Measurements from ENCODE around the gene KCND3.

KCND3 gene

DNA sequence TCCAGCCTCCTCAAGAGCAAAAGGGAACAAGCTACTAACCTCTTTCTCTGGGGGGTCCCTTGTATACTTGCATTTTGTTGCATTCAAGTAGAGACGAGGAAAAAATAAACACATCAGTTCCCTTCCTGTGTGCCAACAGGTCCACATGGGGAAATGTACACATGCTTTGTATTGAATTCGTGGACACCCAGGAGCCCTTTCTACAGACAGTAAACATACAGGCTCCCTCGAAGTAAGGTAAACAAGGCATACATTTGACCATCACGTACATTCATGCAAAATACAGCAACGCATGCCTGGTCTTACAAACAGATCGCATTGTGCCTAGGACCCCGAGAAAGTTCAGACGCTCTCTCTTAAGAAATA, 1.1 kb downstream of the KCND3 start:
- no peak for DNase-seq

DNA sequence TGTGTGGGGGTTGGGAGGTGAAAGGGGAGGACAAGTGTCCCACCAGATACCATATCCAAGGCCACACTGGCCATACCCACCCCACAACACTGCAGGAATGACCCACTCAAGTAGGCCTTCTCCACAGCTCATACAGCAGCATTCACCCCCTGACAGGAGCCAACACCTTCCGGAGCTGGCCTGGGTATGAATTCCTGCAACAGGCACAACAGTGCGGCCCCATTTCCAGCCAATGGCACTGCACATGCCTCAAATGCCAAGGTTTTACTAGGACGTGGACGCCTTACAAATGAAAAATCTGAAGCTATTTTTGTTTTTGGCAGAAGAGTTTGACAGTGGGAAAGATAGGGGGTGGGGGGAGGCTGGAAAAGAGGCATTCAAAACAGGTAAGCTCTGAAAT, 2.0 kb downstream of the KCND3 start:
- no peak for DNase-seq

DNA sequence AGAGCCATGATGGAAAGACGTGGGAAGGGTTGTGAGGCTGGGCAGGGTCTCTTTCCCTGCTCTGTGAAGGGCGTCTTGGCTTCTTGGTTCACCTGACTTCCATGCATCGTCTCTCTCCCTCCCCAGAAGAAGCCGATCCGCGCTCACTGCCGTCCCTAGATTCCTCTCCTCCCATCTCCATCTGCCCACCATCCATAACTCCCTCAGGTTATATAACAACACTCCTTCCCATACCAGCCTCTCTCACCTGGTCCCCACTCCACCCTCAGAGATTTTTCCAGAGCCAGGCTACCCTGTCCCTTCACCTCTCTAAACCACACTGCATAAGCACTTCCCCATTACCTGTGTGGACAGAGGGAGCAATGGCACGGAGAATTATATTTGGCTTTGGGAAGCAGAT, 6.0 kb downstream of the KCND3 start:
- DNase-seq = no peak

DNA sequence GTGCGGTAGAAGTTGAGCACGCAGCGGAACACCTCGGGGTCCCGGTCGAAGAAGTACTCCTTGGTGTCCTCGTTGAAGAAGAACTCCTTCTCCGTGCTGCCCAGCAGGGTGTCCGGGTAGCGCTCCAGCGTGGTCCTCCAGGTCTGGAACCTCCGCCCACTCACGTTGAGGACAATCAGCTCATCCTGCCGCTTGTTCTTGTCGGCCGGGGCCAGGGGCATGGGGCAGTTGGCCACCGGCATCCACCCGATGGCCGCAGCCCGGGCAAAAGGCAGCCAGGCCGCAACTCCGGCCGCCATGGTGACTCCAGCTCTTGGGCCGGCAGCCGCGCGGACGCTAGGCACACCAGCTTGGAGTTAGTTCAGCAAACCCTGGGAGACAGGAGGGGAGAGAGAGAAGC, 7.0 kb downstream of the KCND3 start:
- no peak for DNase-seq

DNA sequence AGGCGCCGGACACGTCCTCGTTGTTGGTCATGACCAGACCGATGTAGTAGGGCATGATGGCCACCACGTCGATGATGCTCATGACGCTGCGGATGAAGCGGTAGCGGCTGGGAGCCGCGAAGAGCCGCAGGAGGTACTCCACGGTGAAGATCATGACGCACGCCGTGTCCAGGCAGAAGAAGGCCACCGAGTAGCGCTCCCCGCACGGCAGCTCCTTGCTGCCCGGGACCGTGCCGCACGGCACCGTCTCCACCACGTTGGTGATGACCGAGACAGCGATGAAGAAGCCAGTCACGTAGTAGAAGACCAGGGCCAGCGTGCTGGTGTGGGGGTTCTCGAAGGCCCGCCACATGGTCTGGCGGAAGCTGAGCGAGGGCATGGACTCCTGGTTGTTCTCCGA, 7.6 kb downstream of the KCND3 start:
- no peak for DNase-seq

DNA sequence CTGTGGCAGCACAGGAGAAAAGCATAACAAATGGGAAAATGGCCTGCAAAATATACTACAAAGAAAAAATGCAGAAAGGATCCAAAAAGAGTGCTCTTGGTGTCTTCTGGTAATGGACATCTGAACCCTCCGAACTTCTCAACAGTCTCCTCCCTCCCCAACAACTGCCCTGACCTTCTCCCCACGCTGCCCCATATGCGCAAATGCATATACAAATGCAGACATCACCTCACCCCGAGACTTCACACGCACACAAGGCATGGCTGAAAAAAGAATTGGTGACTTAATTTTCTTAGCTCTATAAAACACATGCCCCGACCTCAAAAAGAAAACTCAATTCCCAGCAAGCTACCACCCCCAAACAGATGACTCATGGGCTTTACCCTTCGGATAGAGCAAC, 8.4 kb downstream of the KCND3 start:
- no peak for DNase-seq

DNA sequence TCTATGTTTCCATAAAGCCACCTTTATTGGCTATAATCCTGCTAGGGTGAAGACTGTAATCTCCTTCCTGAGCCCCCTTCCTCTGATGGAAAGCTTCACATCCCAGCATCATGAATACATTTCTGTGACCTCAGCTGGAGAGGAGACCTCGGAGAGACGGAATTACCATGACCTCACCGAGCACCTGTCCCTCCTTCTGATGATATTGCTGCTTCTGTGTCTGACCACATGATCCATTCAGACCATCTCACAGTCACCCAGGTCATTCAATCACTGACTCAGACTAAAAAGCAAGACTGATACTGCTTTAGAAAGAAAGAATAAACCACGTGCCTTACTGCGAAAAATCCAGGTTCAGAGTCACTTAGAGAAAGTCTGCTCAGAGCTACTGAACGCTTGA, 8.8 kb downstream of the KCND3 start:
- DNase-seq = no peak

DNA sequence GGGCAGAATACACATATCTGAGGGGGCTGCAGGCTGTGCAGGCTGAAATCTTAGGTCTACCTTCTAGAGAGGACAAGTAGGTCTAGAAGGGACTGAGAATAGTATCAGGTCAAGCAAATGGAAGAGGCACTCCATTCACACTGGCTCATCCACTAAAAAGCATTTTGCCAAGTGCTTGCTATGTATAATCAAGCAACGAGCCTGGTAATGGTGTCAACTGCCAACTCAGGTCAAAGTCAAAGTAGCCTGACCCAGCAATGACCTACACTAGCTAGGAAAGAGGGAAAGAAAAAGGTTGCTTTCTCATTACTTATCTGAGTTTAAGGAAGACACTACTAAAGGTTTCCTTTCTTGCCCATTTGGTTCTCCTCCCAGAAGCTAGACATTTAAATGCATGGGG, 10.8 kb downstream of the KCND3 start:
- DNase-seq = no peak

DNA sequence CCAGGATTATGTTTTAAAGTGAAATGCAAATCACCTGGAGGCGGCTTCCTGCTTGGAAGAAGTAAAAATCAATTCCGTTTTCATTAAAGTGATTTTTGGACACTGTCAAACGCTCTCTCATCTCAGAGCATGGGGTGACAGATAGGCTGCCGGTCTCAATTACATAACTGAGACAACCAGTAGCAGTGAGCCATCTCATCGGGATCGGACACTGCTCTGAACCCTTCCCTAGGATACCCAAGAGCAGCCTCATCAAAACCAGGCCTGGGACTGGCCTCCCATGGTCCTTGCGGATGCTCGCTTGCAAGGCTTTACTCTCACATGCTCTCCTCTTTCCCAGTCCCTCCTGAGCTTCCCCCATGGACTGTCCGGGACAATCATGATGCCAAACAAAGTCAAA, 12.1 kb downstream of the KCND3 start:
- DNase-seq = no peak

DNA sequence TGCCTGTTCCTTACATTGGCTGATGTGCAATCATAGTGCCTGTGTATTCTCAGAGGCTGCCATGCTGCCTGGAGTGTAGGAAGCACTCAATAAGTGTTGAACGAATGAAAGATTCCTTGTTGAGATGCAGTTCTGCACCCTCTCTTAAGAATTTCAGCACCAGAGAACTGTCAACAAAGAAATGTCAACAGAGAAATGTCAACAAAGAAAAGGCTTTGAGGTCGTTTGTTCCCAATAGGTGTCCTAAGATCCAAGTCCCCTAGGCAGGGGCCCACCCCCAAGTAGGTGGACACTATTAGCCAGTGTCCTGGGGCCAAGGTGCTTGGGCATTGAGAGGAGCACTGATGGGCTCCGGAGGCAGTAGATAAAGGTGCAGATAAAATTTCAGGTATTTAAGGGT, 12.6 kb downstream of the KCND3 start:
- DNase-seq = no peak

DNA sequence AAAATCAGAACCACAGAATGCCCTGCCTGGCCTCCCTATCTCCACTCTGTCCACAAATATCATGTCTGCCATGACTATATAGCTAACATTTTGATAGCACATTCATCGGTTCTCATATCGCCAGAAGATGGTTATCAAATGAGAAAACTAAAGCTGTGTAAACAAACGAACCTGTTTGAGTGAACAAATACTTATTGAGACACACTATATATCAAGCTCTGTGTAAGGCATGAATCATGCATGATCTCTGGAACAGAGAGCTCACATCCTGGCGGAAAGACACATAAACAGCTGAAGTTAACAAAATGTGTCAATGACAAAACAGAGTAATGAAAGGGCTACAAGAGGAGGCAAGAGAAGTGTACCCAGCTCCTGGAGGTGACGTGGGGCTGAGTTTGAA, 13.1 kb downstream of the KCND3 start:
- no peak for DNase-seq

DNA sequence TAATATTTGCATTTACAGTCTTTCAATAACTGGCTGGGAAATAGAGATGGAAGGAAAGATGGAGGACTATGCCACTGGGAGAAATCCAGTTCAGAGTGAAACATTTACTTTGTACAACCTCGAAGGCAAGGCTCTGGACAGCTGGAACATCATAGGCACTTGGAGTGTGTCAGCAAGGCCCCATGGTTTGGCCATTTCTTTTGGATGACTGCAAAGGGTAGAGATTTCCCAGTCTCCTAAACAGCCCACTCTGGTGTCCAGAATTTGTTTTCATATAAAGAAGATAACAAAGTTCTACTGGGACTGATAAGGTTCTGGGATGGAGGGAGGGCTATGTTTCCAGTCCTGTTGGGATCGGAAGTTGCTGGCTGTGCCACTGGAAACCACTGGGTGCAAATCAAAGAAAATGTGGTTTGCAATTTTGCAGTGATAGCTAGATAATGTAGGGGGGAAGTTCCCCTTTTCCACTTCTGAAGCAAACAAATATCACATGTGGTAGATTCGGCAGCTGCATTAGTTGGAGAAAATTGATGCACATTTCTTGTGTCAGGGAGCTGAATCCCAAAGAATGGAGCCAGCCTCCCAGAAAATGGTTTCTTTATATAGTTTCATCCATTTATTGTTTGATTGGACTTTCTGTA, 16.2 kb downstream of the KCND3 start:
- DNase-seq = no peak

DNA sequence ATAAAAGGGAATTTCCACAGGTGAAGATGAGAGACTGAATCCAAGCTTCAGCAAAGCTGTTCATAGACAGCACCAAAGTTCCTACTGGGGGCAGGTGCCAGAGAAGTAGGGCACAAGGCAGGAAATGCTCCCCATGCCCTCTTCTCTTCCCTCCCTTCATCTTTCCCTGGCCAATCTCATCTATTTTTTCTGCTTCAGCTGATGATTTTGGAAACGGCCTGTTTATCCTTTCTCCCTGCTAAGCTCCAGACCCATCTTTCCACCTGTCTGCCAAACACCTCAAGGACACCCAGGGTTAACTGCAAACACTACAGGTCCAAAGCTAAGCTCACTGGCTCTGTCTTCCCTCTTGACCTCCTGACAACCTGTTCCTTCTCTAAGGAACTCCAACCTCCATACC, 18.1 kb downstream of the KCND3 start:
- no peak for DNase-seq

DNA sequence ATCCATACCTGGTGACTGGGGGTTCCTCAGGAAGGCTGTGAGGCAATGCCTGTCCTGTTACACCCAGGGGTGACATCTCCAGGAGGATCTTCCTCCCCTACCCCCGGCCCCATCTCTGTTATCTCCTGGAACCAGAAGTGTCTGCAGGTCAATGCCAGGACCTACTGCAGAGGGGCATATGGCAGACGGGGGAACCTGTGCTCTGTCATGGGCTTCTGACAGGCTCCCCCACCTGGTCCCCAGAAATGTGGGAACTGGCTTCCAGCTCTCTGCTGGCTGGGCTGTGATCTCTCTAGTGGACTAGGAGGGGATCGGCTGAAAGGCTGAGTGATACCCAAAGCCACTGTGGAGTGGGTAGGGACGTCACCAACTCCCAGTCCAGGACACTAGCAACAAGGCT, 21.0 kb downstream of the KCND3 start:
- DNase-seq = no peak

DNA sequence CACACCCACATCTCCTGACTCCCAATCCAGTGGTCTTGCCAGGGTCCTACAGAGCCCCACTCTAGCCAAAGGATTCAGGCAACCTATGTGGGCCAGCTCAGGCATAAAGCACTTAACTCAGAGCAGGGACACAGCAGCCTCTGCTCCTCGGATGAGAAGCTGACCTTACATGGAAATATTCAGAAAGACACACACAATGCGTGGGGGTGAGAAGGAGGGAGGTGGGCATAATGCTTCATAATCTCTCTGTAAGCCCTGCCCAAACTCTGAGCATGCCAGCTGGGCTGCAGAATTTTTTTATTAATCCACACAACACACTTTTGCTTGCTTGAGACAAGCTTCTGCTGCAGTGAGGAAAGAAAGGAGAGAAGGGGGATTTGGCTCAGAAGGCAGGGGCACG, 21.6 kb downstream of the KCND3 start:
- no peak for DNase-seq

DNA sequence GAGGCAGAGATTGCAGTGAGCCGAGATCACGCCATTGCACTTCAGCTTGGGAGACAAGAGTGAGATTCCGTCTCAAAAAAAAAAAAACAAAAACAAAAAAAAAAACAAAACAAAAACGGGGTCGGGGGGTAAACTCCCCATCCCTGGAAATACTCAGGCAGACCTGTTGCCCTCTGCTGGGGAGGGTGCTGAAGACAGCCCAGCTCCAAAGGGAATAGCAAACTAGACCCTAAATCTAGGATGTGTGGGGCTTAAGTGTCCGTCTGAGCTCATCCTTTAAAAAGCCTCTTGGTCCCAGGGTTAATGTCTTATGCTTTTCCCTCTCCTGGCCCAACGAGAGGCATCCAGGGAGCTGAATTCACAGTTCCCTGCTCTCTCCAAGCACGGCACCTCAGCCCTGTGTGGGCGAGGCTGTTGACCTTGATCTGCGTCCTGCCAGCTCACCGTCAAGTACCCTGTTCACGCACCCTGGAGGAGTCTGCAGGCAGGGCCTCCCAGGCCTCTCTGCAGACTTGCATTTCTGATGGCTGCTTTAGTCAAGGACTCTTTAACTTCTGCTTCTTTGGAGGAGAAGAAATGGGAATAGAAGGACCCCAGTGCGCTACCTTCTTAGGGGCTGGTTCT, 22.3 kb downstream of the KCND3 start:
- DNase-seq = no peak

DNA sequence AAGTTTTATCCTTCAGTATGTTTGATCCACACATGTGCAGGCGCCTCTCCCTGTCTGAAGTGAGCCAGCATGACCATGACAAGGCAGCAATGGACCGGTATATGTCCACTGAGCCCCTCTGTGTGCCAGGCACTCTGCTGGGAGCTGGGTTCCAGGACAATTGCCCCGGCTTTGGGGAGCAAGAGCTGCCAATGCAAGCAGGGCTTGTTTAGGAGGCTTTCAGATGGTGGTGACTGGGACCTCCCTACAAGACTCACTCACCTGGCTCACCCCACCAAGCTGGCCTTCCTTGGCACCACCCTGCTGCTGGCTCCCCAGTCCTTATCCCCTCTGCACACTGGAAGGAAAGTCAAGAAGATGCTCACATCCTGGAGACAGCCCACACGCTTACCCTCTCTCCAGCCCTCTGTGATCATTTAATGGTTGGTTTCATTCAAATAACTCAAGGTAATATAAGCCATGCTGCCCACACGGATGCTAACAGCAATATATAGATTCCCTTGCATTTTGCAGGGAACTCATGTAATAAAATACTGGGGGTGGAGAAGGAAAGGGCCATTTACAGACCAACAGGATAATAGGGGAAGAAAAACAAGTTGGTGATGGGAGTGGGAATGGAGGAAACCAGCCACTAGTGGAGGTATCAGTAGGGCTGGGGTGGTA, 23.6 kb downstream of the KCND3 start:
- DNase-seq = no peak

DNA sequence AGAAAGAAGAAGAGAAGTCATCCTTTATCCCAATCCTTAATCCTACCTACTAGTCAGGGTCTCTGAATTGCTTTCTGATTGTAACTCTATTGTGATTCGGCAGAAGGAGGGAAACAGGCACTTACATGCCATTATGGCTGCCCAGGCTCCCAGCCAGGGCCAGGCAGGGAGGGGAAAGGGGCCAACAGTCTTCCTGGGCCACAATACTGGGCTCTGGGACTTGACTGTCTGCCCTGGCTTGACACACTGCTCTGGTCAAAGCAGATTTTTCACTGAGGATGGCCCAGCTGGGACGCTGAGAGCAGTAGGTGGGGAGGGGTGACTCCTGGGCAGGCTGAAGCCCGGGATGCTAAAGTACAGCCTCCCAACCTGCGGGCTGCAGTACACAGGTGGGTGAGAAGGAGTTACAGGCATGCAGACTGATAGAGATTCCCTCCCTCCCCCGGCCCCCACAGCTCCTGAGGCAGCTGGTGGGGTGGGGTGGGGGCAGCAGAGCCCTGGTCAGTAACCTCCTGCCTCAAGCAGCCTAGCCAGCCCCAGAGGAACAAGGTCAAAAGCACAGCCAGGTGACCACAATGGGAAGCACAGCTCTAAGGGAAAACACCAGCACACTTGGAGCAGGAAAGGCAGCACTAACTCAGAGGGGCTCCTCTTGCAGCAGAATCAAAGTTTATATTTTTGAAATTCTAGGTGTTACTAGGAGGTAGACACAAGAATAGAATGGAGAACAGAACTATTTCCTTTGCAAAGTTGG, 25.3 kb downstream of the KCND3 start:
- DNase-seq = no peak

DNA sequence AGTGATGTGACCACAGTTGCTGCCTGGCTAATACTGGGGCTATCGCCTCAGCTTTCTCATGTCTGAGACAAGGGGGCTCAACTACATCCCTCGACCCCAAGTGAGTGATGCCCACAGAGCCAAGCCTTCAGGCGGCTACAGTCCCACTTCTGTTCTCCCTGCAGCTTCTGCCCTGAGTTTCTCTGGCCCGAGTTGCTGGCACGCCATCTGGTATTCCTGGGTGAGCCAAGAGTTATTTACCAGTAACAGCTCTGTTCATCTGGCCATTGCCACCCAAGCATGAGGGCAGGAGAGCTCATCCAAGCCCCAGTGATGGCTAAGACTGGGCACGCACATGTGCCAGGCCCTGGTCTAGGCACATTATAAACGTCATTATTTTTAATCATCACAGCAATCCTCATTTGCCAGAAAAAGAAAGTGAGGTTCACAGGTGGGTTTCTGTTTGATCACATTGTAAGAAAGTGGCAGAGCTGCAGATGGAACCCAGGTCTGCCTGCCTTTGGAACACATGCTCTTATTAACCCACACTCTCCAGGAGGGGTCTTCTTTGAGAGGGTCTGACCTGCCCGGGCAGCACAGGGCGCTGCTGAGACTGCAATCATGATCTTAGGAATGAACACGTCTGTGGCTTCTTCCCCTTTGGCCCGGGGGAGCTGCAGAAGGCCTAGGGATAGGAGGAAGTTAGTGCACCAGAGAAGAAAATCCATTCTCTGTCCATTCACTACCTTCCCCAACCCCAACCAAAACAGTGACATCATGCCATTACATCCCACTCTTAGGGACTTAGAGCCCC, 27.5 kb downstream of the KCND3 start:
- no peak for DNase-seq

DNA sequence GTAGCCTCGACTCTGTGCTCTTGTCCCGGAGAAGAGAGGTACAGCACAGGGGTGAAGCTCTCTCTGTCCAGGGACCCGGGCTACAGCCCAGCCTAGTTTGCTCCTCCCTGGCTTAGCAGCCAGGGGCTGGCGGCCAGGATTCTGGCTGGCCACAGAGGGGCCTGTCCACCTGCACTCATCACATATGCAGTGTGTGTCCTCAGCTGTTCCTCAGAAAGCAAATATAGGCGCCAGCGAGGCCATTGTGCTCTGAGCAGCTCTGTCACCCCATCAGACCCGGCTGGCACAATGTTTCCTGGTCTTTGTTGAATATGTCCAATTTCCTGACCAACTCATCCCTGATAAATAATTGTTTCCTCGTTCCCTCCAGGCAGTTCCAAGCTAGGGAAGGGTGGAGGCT, 28.5 kb downstream of the KCND3 start:
- DNase-seq = no peak

DNA sequence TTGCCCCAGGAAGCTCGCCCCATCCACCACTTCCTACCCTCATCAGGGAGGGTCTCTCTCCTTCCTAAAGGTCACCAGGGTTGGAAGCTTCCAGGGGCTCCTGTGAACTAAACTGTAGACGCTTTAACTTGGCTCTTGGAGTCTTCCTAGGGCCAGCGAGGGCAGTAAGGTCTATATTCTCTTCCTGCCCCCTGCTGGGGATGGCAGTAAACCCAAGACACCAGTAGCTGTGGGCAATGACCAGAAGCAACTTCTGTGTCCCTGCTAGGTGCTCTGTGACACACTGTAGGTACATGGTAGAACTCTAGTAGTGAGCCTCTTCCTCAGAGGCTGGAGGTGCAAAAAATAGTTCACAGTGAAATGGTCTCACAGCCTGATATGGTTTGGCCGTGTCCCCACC, 30.0 kb downstream of the KCND3 start:
- no peak for DNase-seq

DNA sequence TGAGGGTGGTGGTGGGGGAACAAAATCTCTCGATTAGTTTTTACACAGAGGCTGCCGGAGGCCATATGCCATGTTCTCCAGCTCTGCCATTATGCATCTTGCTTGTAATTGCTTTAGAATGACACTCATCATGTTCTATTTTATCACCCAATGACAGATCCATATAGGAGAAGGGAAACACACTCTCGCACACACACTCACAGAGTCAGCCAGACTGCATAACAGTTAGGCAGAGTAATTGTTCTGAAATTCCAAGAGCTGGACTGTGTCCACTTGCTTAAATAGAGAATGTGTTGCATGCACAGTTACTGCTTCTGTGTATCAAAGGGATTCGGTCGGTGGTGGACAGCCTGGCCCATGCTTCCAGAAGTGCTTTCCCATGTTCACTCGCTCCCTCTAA, 30.6 kb downstream of the KCND3 start:
- no peak for DNase-seq

DNA sequence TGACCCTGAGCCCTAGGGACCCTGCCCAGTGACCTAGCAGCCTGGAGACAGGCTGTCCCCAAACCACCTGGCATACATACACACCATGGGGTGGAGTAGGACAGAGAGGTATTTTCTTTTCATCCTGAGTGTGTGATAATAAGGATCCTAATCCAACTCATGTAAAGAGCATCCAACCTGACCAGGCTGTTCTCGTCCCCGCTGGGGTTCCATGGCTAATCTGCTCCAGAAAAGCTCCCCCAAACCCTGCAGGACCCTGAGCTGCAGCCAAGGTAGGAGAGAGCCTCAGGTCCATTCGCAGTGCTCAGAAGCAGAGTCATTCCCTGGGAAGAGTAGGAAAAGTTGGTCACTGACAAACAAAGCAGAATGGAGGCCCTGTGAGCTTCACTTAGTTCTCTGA, 31.4 kb downstream of the KCND3 start:
- DNase-seq = no peak

All from inflammatory macrophage (primary cell).